GM19035 (cell line): ENCODE data around the gene TMPRSS6.

Source experiments
- ATAC-seq: cut with Tn5 transposase; IDR thresholded peaks from one replicate; pipeline ENCODE4 v1.9.1; 2021; ENCODE audit not compliant: unreplicated experiment

Gene TMPRSS6

DNA sequence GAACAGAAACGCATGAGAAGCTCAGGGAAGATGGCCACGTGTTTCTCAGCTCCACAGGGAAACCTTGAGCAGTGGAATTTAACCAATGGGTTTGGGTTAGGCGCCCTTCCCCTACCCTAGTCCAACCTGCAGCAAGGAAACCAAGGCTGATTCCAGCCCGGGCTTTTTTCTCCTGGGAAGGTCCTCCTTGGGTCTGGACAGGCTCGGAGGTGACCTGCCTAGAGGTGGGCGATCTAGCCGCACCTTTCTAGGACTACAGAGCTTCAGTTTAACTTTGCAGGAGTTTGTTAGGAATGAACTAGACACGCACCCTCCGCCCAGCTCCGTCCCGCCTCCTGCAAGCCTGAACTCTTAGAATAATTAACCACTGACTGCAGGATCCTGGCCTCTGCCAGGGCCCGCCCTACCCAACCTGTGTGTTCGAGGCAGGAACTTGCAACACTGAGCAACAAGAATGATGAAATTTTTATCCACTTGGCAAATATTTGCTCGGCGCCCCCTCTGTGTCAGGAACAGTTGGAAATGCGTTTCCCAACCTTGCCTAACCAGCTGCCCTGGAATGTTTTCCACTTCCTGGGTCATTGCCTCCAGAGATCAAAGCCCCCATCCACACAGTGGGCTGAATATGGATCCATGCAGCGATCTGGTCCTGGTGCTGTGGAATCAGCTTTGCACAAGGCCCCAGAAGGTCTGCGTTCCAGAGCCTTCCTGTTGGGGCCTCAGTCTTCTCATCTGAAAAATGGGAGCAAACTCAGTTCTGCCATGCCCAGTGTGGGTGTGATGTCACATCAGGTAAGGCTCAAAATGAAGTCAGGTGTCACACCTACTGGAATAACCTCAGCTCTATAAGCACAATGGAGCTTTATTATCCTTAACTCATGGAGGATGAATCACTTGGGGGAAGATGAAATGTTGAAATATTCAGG, 76.7 kb downstream of the TMPRSS6 start:
- ATAC-seq = no peak

DNA sequence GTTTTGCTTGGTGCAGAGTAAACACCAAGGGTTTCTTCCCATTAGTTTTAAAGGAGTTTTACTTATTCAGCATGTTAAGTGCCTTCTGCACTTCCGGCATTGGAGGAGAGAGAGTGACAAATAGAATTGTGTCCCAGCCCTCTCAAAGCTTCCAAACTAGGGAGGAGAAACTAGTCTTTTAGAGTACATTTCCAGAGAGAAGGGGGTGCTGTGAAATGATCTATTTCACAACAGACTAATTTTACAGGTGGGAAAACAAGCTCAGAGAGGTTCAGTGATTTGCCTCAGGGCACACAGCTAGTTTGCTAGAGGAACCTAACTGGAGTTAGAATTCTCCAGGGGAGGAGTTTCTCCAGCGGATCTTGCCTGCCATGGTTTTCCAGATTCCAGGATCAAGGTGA, 77.4 kb downstream of the TMPRSS6 start:
- no peak for ATAC-seq

DNA sequence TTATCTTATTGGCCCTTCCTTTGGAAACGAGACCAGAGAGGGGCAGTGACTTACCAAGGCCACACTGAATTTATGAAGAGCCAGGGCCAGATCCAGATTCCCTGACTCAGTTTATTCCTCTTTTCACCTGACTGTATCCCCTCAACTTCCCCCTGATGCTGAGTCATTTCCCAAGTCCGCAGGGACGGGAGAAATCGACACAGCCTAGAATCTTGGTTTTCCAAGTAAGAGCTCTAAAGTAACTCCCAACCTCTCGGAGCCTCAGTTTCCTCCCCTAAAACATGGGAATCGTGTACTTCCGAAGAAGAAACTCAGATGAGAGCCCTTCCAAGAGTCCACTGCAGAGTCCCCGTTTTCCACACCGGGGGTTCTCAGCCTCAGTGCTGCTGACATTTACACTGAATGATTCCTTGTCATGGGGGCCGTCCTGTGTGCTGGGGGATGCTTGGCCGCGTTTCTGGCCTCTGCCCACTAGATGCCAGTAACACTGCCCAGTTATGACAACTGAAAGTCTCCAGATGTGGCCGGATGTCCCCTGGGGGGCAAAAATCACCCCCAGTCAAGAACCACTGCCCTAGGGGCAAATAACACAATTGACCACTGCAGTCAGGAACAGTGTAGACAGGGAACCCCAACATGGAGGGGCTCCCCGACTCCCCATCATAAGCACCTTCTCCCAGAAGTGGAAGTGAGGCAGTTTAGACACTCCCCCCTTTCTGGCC, 78.8 kb downstream of the TMPRSS6 start:
- no peak for ATAC-seq

DNA sequence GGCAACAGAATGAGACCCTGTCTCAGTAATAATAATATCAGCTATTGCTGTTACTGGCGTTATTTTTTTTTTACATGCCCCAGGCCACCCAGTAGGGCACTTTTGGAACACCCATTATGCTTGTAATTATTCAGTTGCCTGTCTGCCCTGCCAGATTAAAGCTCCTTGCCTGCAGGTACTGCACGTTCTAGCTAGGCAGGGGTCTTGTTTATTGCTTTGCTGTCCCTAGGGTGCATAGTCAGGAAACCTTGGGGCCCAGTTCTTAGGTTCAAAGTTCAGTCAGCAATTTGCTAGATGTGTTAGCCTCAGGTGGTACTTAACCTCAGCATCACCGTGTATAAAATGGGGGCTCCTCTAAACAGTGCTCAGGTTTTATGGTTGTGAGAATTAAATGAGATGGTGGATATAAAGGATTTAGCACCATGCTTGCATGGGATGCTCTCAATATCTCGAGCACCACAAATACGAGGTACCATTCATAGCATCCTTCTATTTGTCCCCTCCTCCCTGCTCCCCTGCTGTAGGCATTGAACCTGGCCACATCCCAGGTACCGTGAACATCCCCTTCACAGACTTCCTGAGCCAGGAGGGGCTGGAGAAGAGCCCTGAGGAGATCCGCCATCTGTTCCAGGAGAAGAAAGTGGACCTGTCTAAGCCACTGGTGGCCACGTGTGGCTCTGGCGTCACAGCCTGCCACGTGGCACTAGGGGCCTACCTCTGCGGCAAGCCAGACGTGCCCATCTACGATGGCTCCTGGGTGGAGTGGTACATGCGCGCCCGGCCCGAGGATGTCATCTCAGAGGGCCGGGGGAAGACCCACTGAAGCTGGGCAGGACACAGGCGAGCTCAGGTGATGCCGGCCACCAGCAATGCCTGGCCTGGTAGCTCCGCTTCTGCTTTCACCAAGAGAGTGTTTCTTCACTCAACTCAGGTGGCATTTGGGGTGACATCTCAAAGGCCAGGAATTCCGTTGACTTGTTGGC, 80.5 kb downstream of the TMPRSS6 start:
- ATAC-seq = no peak

DNA sequence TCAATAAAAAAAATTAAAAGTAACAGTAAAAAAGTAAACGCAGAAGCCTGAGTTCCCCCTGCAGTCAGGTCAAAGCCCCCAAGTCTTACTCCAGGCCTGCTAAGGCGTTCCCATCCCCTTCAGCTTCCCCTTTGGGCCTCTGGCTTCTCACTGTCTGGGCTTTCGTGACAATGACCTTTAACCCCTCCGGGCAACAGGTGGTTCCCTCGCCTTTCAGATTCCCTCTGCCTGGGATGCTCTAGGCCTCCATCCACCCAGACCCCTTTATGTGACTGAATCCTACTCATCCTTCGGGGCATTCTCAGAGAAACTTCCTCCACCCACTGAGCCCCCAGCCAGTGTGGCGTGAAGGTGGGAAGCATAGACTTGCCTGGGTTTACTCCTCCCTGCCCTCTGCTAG, 82.0 kb downstream of the TMPRSS6 start:
- no peak for ATAC-seq

DNA sequence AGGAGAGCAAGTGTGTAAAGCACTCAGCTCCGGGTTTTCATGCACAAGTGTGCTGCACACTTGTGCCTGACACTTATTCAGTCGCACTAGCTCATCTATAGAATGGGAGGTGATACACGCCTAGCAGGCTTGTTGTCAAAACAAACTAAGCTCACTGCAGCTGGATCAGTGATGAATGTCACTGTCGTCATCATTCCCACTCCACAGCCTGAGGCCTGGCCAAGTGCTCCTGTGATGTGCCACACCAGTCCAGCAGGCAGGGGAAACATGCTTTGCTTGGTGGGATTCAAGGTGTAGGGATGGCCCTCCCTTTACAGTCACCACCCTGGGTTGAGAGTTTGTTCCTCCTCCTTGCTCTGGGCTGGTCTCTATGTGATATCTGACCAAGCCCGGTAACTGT, 83.2 kb downstream of the TMPRSS6 start:
- ATAC-seq = no peak

DNA sequence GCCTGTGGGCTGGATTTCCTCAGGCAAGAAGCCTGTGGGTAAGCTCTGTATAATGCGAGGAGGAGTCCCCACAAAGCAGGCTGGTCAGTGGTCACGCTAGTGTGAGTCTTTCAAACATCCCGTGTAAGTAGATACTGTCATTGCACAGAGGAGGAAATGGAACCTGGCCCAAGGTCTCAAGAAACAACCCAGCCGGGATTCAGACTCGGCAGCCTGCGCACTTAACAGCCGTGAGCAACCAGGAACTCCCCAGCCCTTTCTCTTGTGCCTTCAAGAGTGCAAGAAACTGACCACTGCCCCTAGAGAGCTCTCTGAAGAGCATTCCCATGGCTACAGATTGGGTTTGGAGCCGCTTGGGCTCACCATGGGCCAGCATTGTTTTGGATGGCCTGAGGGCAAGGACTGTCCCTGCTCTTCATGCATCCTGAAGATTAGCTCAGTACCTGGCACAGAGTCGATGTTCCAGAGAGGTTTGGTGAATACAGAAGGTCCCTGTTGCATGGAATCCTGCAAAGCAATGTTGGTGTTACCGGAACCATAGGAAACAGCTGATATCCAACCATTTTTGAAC, 83.9 kb downstream of the TMPRSS6 start:
- ATAC-seq = no peak

DNA sequence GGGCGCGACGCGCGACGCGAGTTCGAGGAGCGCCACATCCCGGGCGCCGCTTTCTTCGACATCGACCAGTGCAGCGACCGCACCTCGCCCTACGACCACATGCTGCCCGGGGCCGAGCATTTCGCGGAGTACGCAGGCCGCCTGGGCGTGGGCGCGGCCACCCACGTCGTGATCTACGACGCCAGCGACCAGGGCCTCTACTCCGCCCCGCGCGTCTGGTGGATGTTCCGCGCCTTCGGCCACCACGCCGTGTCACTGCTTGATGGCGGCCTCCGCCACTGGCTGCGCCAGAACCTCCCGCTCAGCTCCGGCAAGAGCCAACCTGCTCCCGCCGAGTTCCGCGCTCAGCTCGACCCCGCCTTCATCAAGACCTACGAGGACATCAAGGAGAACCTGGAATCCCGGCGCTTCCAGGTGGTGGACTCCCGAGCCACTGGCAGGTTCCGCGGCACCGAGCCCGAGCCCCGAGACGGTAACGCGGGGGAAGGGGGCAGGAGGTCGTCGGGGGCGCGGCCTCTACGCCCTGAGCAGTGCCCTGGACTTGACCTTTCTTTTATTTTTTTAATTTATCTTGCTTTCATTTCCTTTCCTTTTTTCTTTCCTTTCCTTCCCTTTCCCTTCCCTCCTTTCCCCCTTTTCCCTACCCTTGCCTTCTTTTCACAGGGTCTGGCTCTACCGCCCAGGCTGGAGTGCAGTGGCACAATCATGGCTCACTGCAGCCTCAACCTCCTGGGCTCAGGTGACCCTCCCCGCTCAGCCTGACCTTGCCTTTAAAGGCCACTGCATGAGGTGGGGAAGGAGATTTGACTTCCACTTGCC, 85.0 kb downstream of the TMPRSS6 start:
- no peak for ATAC-seq

DNA sequence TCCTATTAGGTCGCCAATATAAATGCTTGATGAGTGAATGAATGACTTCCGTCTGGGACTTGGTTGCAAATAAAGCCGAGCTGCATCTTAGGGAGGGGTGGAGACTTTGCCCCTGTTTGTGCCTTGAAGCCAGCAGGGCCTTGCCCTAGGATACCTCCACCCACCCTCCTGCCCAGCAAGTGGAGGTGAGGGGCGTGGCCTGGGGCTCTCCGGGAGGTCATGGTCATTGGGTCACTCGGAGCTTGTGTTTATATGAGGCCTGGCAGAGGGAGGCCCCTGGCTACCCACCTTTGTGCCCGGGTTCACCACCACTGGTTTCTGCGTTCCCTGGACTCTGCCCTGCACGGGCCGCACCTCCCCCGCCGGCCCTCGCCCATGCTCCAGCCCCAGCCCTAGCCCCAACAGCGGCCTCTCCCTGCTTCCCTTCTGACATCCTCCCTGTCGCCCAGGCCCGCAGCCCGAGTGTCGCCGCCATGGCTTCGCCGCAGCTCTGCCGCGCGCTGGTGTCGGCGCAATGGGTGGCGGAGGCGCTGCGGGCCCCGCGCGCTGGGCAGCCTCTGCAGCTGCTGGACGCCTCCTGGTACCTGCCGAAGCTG, 85.7 kb downstream of the TMPRSS6 start:
- ATAC-seq = no peak

DNA sequence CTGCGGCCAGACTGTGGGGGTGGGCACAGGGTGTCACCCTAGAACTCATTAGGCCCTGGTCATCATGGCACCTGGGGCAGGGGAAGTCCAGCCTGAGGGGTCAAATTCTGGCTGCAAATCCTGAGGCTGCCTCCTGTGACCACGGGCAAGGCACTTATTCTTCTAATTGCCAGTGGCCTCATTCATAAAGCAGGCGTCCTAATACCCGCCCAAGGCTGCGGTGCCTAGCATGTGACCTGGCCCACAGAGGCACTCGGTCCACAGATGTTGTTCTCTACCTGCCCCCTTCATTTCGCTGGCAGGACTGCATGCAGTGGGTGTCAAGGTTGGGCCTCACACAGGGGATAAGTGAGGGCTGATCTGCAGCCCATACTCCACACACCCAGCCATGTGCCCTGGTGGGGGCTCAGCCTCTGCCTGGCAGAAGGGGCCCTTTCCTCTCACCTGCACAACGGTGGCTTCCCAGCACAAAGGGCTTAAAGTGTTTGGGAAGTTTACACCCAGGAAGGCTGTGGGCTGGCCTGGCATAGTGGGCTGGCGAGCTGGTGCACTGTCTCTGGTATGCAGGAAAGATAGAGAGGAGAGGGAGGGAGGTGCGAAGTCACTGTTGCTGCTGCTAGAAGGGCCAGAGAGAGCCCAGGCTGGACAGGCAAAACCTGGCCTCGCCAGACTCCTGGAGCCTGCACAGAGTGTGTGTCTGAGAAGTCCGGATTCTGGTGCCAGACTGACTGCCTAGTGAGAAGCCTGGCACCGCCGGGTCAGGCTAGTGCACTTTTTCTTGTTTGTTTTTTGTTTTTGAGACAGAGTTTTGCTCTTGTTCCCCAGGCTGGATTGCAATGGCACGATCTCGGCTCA, 86.8 kb downstream of the TMPRSS6 start:
- ATAC-seq = no peak

DNA sequence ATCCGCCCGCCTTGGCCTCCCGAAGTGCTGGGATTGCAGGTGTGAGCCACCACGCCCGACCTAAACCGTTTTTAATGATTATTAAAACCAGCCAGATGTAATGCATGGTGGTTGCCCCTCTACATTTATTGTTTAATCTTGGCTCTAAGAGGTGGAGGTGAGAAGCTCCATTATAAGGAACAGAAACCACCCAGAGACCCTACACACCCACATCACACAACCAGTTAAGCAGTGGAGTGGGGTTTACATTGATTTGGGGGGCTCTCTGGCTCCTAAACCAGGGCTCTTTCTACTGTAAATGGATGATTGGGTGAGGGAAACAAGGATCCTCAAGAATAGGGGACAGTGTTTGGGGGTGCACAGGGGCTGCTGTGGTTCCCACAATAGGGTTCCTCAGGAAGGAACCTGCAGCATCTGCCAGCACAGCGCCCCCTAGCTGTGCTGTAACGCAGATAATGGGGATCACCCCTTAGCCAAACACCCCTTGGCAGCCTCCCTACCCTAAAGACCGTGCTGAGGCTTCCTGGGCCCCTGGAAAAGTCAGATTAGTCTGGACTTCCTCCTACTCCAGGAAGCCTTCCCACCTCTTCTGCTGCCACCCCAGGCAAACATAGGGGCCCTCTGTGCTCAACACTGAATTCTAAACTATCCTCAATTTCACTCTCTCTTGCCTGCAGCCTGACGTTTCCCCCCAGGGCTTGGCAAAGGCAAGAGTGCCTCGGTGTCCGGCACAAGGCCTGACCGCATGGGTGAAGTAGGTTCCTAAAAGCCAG, 87.6 kb downstream of the TMPRSS6 start:
- no peak for ATAC-seq

DNA sequence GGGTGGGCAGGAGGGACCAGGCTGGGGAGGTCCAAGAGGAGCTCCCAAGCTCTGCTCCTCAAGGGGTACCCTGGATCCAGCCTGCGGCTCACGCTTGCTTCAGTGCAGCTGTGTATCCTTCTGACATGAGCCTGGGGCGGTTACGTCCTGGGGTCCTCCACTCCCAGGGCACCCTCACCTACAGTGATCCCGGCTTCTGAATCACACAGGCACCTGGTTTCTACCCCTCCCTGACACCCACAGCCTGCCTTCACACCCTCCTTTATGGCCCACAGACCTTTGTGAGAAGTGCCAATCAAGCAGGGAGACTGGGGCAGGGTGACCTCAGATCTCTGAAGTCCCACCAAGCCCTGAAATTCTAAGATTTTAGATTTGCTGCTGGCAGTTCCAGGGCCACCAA, 88.5 kb downstream of the TMPRSS6 start:
- no peak for ATAC-seq

DNA sequence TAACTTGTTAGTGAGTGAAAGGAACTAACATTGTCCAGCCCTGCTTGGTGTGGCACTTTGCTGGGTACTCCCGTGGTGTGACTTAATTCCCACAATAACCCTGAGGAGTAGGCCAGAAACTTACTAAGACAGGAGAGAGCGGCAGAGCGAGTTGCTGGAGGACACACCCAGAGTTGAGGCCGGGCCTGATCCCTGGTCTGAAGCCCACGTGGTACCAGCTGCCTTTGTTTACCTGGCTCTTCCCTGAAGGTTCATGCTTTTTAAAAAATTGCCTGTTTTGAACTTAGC, 89.4 kb downstream of the TMPRSS6 start:
- no peak for ATAC-seq

DNA sequence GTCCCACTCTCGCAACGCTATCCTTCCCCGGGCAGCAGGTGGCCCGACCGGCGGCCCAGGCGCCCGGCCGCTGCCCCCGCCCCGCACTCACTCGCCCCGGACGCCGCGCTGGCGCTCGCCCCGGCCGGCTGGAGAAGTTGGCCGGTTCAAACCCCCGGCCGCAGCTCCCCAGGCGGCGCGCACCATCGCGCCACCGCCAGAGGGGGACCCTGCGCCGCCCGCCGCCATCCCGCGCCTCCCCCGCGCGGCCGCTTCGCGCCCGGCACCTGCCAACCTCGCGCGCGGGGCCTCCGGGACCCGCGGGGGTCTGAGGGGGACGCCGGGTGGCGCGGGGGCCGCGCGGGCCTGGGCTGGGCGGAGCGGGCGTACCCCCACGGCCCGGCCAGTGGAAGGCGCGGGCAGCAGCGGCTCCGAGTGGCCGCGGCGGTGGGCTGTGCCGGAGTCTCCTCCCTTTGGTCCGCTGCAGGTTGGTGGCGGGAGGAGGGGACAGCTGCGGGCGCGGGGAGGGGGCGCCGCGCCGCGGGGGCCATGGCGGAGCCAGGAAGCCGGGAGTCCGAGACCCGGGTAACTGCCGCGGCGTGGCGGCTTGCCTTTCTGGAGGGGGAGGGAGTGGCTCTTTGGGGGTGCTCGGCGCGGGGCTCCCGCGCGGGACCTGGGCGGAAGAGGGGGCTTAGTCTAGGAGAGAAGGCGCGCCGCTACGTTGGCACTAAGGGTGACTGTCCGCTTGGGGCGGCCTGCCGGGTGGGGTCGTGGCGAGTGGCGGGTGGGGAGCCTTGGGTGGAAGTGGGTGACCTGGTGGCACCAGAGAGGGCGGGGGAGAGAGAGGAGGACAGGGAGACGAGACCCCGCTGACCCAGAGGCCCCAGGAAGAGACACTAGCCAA, 90.0 kb downstream of the TMPRSS6 start, which contains the start of the genes MPST and TST:
TSS of gene MPST (plus strand) at position 434 of the 883 bp plus-strand sequence. CDS start at position 529, 95 bp downstream.
TSS of gene TST (minus strand) at position 139 of the 883 bp plus-strand sequence. CDS start 715 bp downstream, outside the sequence.
- peak; percentile 57 for ATAC-seq

DNA sequence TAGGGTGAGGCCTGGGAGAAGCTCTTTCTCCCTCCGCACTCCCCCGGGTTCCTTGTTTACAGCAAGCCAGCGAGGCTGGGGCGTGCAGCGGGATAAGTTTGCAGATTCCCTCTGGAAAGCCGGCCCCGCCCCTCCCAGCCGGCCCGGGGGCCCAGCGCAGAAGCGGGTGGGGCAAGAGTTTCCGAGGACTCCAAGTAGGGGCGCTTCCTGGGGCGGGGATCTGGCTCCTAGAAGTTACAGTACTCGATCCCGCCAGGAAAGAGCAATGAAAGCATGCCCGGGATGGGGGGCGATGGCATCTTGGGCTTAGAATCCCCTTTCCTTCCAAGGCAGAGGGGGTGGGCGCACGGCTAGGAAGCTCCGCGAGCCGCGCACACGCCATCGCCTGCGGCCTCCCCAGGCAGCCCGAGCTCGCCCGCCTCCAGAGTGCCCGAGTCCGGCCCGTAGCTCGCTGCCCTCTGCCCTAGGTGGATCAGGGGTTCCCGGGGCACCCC, 90.7 kb downstream of the TMPRSS6 start:
- ATAC-seq = peak; percentile 26

DNA sequence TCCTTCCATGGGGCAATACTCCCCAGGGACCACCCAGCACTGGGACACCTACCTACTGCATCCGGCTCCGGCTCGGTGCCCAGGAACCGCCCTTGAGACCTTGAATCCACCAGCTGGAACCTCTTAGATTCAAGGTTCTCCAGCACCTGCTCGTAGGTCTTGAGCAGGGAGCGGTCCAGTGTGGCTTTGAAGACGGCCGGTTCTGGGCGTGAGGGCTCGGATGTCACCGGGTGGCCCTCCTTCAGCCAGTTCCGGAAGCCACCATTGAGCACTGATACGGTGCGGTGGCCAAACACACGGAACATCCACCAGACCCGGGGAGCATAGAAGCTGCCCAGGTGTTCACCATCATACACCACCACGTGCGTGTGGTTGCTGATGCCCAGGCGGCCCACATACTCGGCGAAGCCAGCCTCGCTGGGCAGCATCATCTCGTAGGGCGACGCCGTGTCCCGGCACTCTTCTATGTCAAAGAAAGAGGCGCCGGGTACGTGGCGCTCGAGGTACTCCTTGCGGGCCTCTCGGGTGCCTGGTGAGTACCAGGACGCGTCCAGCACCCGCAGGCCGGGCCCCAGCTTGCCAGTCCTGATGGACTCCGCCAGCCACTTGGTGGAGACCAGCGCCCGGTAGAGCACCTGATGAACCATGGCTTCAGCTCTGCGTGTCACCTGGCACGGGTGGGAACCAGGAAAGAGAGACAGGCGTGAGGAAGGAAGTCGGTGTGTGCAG, 91.3 kb downstream of the TMPRSS6 start:
- no peak for ATAC-seq
